Measurements from ENCODE around the gene OR3A2.
"Not testable (repeated sequence)": the region's sequence is repeated elsewhere in the genome, so short reads cannot be mapped to it uniquely, and the experiment has no call there.

Gene OR3A2

DNA sequence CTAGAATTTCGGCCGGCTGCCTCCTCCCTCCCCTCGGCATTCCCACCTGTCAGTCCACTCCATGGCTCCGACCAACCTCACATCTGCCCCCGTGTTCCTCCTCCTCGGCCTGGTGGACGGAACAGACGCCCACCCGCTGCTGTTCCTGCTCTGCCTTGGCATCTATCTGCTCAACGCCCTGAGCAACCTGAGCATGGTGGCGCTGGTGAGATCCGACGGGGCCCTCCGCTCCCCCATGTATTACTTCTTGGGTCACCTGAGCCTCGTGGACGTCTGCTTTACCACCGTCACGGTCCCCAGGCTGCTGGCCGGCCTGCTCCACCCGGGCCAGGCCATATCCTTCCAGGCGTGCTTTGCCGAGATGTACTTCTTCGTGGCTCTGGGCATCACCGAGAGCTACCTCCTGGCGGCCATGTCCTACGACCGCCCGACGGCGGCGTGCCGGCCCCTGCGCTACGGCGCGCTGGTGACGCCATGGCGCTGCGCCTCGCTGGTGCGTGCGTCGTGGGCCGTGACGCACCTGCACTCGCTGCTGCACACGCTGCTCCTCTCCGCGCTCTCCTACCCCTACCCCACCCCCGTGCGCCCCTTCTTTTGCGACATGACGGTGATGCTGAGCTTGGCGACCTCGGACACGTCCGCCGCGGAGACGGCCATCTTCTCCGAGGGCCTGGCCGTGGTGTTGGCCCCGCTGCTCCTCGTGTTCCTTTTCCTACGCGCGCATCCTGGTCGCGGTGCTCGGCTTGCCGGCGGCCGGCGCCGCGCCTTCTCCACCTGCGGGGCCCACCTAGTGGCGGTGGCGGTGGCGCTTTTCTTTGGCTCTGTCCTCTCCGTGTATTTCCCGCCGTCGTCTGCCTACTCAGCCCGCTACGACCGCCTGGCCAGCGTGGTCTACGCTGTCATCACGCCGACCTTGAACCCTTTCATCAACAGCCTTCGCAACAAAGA lies at the start of gene OR3A2:
Gene OR3A2, minus strand, starts transcription at position 440 of the 948 bp plus-strand sequence.
- no peak within 1 kb of the TSS for H3K27ac ChIP-seq
- TF ChIP-seq, protein P1, sequence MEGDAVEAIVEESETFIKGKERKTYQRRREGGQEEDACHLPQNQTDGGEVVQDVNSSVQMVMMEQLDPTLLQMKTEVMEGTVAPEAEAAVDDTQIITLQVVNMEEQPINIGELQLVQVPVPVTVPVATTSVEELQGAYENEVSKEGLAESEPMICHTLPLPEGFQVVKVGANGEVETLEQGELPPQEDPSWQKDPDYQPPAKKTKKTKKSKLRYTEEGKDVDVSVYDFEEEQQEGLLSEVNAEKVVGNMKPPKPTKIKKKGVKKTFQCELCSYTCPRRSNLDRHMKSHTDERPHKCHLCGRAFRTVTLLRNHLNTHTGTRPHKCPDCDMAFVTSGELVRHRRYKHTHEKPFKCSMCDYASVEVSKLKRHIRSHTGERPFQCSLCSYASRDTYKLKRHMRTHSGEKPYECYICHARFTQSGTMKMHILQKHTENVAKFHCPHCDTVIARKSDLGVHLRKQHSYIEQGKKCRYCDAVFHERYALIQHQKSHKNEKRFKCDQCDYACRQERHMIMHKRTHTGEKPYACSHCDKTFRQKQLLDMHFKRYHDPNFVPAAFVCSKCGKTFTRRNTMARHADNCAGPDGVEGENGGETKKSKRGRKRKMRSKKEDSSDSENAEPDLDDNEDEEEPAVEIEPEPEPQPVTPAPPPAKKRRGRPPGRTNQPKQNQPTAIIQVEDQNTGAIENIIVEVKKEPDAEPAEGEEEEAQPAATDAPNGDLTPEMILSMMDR (IDR thresholded peaks at IDR 0.05) = no peak
- H3K4me3 ChIP-seq = peak within 1 kb of the TSS; percentile 15
- no peak for DNase-seq (ENCODE audit: low spot score)

DNA sequence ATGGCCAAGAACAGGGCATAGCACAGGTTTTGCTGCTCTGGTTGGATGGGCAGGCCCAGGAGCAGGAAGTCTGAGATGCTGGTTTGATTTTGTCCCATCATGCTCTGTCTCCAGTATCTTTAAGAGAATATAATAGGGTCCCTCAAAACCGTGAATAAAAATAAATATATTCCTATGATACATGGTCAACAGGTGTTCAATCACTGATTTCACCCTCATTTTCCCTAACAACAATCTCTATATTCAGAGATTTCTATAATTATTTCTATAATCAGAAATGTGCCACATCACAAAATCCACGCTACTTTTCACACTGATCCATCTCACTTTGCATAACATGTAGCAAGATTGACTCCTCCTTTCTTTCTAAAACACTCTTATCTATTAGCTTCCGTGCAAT lies 47.6 kb upstream of the OR3A2 start, which contains the start of gene OR1E2:
Gene OR1E2, minus strand, starts transcription at position 101 of the 400 bp plus-strand sequence. Its CDS starts 0 bp downstream, at position 101.
- no peak for DNase-seq (ENCODE audit: low spot score)
- Histone ChIP-seq H3K4me3 (no peak within 1 kb of the TSS), H3K27ac (no peak within 1 kb of the TSS)
- TF ChIP-seq, protein P1 (IDR thresholded peaks at IDR 0.05) = no peak

DNA sequence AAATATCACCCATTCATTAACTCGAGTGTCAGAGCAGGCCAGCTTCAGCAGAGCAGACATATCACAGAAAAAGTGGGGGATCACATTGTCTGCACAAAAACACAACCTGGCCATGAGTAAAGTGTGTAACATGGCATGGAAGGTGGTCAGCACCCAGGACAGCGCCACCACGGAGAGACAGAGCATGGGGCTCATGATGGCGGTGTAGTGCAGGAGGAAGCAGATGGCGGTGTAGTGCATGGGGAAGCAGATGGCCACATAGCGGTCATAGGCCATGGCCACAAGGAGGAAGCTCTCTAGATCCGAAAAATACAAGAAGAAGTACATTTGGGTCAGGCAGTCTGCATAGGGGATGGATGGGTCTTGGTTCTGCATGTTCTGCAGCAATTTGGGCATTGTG lies 47.1 kb upstream of the OR3A2 start:
- not testable (repeated sequence) for DNase-seq (ENCODE audit: low spot score); H3K27ac ChIP-seq; H3K4me3 ChIP-seq

DNA sequence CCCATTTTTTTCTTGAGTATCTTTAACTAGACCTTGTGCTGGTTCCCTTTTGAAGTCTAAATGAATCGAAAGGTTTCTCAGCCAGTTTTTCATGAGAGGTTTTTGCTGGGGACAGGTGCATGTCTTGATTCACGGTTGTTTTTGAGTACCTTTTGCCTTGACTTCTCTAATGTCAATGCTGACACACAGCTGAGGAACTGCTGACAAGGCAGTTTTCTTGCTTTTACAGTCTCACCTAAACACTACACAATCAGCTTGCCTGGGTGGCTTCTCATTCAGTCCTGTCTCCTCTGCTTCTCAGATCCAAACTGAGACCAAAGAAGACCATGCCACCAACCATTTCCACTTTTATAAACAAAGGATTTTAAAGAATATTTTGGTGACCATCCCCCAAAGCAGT lies 32.1 kb upstream of the OR3A2 start:
- TF ChIP-seq, protein P1 (IDR thresholded peaks at IDR 0.05) = no peak
- DNase-seq (ENCODE audit: low spot score) = no peak
- Histone ChIP-seq H3K27ac (no peak overlapping the region), H3K4me3 (no peak overlapping the region)

DNA sequence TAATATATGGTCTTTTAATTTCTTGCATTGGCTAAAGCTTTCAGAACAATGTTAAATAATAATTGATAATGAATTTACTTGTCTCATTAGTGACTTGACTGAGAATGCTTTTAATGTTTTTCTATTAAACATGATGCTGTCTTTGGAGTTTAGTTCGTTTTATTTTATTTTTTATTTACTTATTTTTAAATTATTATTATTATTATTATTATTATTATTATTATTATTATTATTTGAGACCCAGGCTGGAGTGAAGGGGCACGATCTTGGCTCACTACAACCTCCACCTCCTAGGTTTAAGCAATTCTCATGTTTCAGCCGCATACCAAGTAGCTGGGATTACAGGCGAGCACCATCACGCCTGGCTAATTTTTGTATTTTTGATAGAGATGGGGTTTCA lies 29.5 kb upstream of the OR3A2 start:
- H3K27ac ChIP-seq = no peak overlapping the region
- DNase-seq (ENCODE audit: low spot score) = no peak
- H3K4me3 ChIP-seq = no peak overlapping the region
- TF ChIP-seq, protein P1 (IDR thresholded peaks at IDR 0.05) = no peak

DNA sequence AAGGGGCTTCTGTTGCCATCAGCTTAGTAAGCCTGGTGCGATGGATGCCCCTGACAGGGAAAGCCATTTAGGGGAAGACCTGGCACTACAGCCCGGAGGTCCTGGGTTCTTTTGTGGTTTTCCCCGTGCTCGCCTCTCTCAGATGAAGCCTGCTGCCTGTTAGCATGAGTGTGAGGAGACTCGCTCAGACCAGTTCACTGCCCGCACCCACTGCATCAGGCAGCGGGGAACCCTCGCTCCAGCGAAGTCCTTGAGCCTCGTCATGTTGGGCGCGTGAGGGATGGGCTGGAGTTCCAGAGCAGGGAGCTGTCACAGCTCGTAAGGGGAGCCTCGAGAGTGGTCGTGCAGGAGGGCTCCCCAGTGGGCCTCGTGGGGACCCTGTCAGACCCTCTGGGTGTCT lies 26.1 kb upstream of the OR3A2 start:
- not testable (repeated sequence) for DNase-seq (ENCODE audit: low spot score); H3K27ac ChIP-seq; H3K4me3 ChIP-seq

DNA sequence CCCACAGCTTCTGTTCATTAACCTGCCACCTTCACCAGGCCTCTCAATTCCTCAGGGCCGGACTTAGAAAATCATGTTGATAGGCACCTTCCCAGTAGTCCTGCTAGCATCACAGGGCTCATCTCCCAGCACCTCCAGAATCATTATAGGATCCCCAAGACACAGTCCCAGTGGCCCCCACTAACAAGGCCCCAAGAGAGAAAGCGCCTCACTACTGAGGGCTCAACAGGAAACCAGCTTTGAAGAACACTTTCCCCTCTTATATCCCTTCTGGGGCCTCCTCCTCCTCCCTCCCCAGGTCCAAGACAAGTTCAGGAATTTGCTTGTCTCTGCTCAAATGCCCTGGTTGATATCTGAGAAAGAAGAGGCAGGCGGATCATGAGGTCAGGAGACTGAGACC lies 25.0 kb upstream of the OR3A2 start, which contains the start of gene OR3A3:
Gene OR3A3, plus strand, starts transcription at position 301 of the 400 bp plus-strand sequence.
- DNase-seq (ENCODE audit: low spot score) = no peak
- Histone ChIP-seq H3K27ac (no peak within 1 kb of the TSS), H3K4me3 (no peak within 1 kb of the TSS)
- TF ChIP-seq, protein P1 (IDR thresholded peaks at IDR 0.05) = no peak

DNA sequence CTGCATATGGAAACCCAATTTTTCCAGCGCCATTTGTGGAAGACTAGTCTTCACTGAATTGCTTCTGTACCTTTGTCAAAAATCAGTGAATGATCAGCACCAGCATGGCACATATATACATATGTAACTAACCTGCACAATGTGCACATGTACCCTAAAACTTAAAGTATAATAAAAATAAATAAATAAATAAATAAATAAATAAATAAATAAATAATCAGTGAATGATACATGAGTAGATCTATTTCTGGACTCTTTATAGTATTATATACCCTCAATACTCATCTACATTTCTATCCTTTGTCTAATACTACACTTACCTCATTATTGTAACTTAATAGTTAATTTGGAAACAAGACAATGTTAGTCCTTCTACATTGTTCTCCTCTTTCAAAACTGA lies 17.7 kb upstream of the OR3A2 start:
- DNase-seq (ENCODE audit: low spot score); H3K4me3 ChIP-seq; H3K27ac ChIP-seq: not testable (repeated sequence)
